ENCODE results near the gene RAB8A. TPM values are rescaled to one million over a fixed set of nuclear protein-coding genes. Genes with fewer than 3 reads are reported as not detected.
"Not testable (repeated sequence)": the region's sequence is repeated elsewhere in the genome, so short reads cannot be mapped to it uniquely, and the experiment has no call there.

Gene RAB8A
- total RNA-seq, 1 donor from 2014 or later, result 60.6 TPM

- TF ChIP-seq CTCF (IDR thresholded peaks at IDR 0.05; ENCODE audit: unreplicated experiment), result no peak
- no peaks in the 10 kb centered on the region for H3K9me3 Mint-ChIP-seq (ENCODE audit: unreplicated experiment)
- H3K4me3 Mint-ChIP-seq (ENCODE audit: unreplicated experiment), result peak overlapping the region; percentile 98
- peaks cover 31% of the 10 kb centered on the region for H3K27me3 Mint-ChIP-seq (ENCODE audit: unreplicated experiment)
- H3K27ac Mint-ChIP-seq (ENCODE audit: unreplicated experiment), result peak overlapping the region; percentile 98
- H3K36me3 Mint-ChIP-seq (ENCODE audit: low read depth, unreplicated experiment), result peaks cover 49% of the 10 kb centered on the region
- peaks cover 46% of the 10 kb centered on the region for H3K4me1 Mint-ChIP-seq (ENCODE audit: unreplicated experiment)
- DNase-seq (ENCODE audit: low spot score), result no peak
These were observed 33.5 kb upstream of the RAB8A start for GRCh38 chr19:16077984-16078758.

GRCh38 chr19:16078759-16079707 lies 32.7 kb upstream of the RAB8A start:
- TF ChIP-seq CTCF (IDR thresholded peaks at IDR 0.05; ENCODE audit: unreplicated experiment), result no peak
- Mint-ChIP-seq H3K4me3 (ENCODE audit: unreplicated experiment) (peak overlapping the region; percentile 98), H3K4me1 (ENCODE audit: unreplicated experiment) (peaks cover 44% of the 10 kb centered on the region), H3K9me3 (ENCODE audit: unreplicated experiment) (no peaks in the 10 kb centered on the region), H3K27ac (ENCODE audit: unreplicated experiment) (peak overlapping the region; percentile 98), H3K36me3 (ENCODE audit: low read depth, unreplicated experiment) (peaks cover 54% of the 10 kb centered on the region), H3K27me3 (ENCODE audit: unreplicated experiment) (peaks cover 31% of the 10 kb centered on the region)
- DNase-seq (ENCODE audit: low spot score), result no peak

GRCh38 chr19:16084067-16084685 lies 27.5 kb upstream of the RAB8A start:
- no peak for TF ChIP-seq CTCF (IDR thresholded peaks at IDR 0.05; ENCODE audit: unreplicated experiment)
- Mint-ChIP-seq H3K27me3 (ENCODE audit: unreplicated experiment) (peaks cover 27% of the 10 kb centered on the region), H3K4me1 (ENCODE audit: unreplicated experiment) (peaks cover 28% of the 10 kb centered on the region), H3K27ac (ENCODE audit: unreplicated experiment) (peak overlapping the region; percentile 63), H3K4me3 (ENCODE audit: unreplicated experiment) (peak overlapping the region; percentile 71), H3K36me3 (ENCODE audit: low read depth, unreplicated experiment) (peaks cover 57% of the 10 kb centered on the region), H3K9me3 (ENCODE audit: unreplicated experiment) (no peaks in the 10 kb centered on the region)
- no peak for DNase-seq (ENCODE audit: low spot score)

- no peak for DNase-seq (ENCODE audit: low spot score)
- H3K27ac Mint-ChIP-seq (ENCODE audit: unreplicated experiment), result no peak overlapping the region
- peaks cover 62% of the 10 kb centered on the region for H3K36me3 Mint-ChIP-seq (ENCODE audit: low read depth, unreplicated experiment)
- H3K9me3 Mint-ChIP-seq (ENCODE audit: unreplicated experiment), result no peaks in the 10 kb centered on the region
- no peak for TF ChIP-seq CTCF (IDR thresholded peaks at IDR 0.05; ENCODE audit: unreplicated experiment)
- H3K4me3 Mint-ChIP-seq (ENCODE audit: unreplicated experiment), result peak overlapping the region; percentile 42
- peaks cover 24% of the 10 kb centered on the region for H3K4me1 Mint-ChIP-seq (ENCODE audit: unreplicated experiment)
- peaks cover 28% of the 10 kb centered on the region for H3K27me3 Mint-ChIP-seq (ENCODE audit: unreplicated experiment)
These were observed 26.6 kb upstream of the RAB8A start for GRCh38 chr19:16085115-16085514.

- H3K4me3 Mint-ChIP-seq (ENCODE audit: unreplicated experiment); H3K9me3 Mint-ChIP-seq (ENCODE audit: unreplicated experiment); DNase-seq (ENCODE audit: low spot score); H3K27ac Mint-ChIP-seq (ENCODE audit: unreplicated experiment): not testable (repeated sequence)
- peaks cover 57% of the 10 kb centered on the region for H3K36me3 Mint-ChIP-seq (ENCODE audit: low read depth, unreplicated experiment)
- peaks cover 22% of the 10 kb centered on the region for H3K4me1 Mint-ChIP-seq (ENCODE audit: unreplicated experiment)
- peaks cover 25% of the 10 kb centered on the region for H3K27me3 Mint-ChIP-seq (ENCODE audit: unreplicated experiment)
These were observed 24.3 kb upstream of the RAB8A start for GRCh38 chr19:16087404-16087803.
